ENCODE measurements around the gene PNKP. TPM values are rescaled to one million over a fixed set of nuclear protein-coding genes. Genes with fewer than 3 reads are reported as not detected.

Gene PNKP
- total and polyA plus RNA-seq, 2 of the 8 experiments (the other 6 are each of a cell fraction or from before 2014, with no cell fraction given), result 45.8 to 105 TPM

DNA sequence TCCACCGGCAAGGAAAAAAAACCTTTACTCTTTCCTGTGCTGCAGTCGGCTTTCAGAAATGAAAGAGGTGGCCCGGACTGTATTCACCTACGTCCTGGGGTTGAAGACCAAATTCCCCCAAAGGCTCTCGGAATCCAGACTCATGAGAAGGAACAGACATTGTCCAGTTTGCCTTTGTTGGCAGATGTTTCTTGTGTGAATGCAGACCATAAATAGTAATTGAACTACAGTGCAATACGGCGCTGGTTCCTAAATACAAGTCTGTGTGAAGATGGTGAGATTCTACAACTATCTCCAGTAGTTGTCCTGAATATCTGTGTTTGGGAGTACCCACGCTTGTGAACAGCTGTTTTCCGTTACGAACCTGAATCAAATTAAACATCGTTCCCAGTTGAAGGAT, 27.7 kb downstream of the PNKP start (continued):
- no peak for TF ChIP-seq EP300 (IDR thresholded peaks at IDR 0.05; ENCODE audit: borderline replicate concordance in 1 of 2, low read depth in 2 of 2, low read length in 2 of 2)
- TF ChIP-seq CHD1 (IDR thresholded peaks at IDR 0.05; ENCODE audit: low read depth, low read length), result no peak
- TF ChIP-seq RAD21 (IDR thresholded peaks at IDR 0.05 in 1 of 2, conservative IDR thresholded peaks at IDR 0.05 in 1 of 2; ENCODE audit: low read depth in 2 of 2, low read length in 2 of 2), result no peak

Data from H1 (cell line).